RPMI8226 (cell line): ENCODE results near the gene NRTN.

Source experiments
- DNase-seq: peaks from one replicate; pipeline ENCODE4 v3.0.0-alpha.2; 2015

The NRTN gene

GRCh38 chr19:5790559-5791520 lies 14.0 kb upstream of the NRTN start, which contains the start of gene DUS3L:
DUS3L (minus strand) TSS chr19:5791163; CDS start chr19:5791141, 22 bp downstream.
- peak; percentile 98 for DNase-seq

- DNase-seq: no peak
Measured at GRCh38 chr19:5792224-5792623, 12.6 kb upstream of the NRTN start.

- no peak for DNase-seq
Measured at GRCh38 chr19:5793188-5793587, 11.7 kb upstream of the NRTN start.

GRCh38 chr19:5795382-5795919 lies 9.4 kb upstream of the NRTN start:
- no peak for DNase-seq

- no peak for DNase-seq
Measured at GRCh38 chr19:5798244-5798643, 6.6 kb upstream of the NRTN start.

- no peak for DNase-seq
Measured at GRCh38 chr19:5799247-5800241, 5.3 kb upstream of the NRTN start.

GRCh38 chr19:5800361-5801270 lies 4.3 kb upstream of the NRTN start:
- no peak for DNase-seq

- no peak for DNase-seq
Measured at GRCh38 chr19:5801796-5802619, 2.9 kb upstream of the NRTN start.

GRCh38 chr19:5803441-5803751 lies 1.5 kb upstream of the NRTN start:
- DNase-seq: no peak

- peak; percentile 96 for DNase-seq
Measured at GRCh38 chr19:5803752-5804515, 933 bp upstream of the NRTN start.

GRCh38 chr19:5805462-5806132 lies 730 bp downstream of the NRTN start:
- peak; percentile 86 for DNase-seq

GRCh38 chr19:5806133-5806489 lies 1.2 kb downstream of the NRTN start:
- DNase-seq: no peak

GRCh38 chr19:5806905-5807304 lies 2.0 kb downstream of the NRTN start:
- DNase-seq: no peak

- DNase-seq: no peak
Measured at GRCh38 chr19:5808120-5808816, 3.4 kb downstream of the NRTN start.

- DNase-seq: no peak
Measured at GRCh38 chr19:5809053-5809452, 4.2 kb downstream of the NRTN start.

GRCh38 chr19:5809469-5809868 lies 4.6 kb downstream of the NRTN start:
- DNase-seq: no peak

- no peak for DNase-seq
Measured at GRCh38 chr19:5811117-5811516, 6.2 kb downstream of the NRTN start.

- no peak for DNase-seq
Measured at GRCh38 chr19:5814123-5814851, 9.4 kb downstream of the NRTN start.

- DNase-seq: no peak
Measured at GRCh38 chr19:5814852-5815246, 10.0 kb downstream of the NRTN start.
